Measurements from ENCODE around the gene EIF4EBP2. TPM values are rescaled to one million over a fixed set of nuclear protein-coding genes. Genes with fewer than 3 reads are reported as not detected.

EIF4EBP2 gene
- total and polyA plus RNA-seq, 2 of the 13 experiments (the other 11 are each of a cell fraction or from before 2014, with no cell fraction given) = 16.9 to 22.0 TPM

GRCh38 chr10:70472799-70473454 lies 69.0 kb downstream of the EIF4EBP2 start:
- in situ Hi-C loops (cut with HindIII; ENCODE audit: extremely low pct_ligation_motif_present, low pct_unique_long_range_greater_than_20kb) = no loop called here
- ChIA-PET POLR2A (no interaction called here), CTCF (ENCODE audit: low intra/inter-chr PET ratio, low total read pairs) (no interaction called here)
- no TSS peak for BruUV-seq (replicated peaks)
- TF ChIP-seq ZNF749 (CRISPR knock-in tag; IDR thresholded peaks at IDR 0.05; ENCODE audit: borderline replicate concordance) (no peak), ZNF629 (CRISPR knock-in tag; conservative IDR thresholded peaks at IDR 0.05) (peak; percentile 65)
- H3K27ac ChIP-seq (ENCODE audit: extremely low read length, insufficient read depth, low read length) = no peak overlapping the region
- H3K4me3 ChIP-seq (replicated peaks in 1 of 3; ENCODE audit: insufficient read depth in 1 of 3, low read depth in 2 of 3, low read length in 3 of 3) = no peak overlapping the region
- FAIRE-seq = no peak
- H3K36me3 ChIP-seq (replicated peaks in 1 of 2; ENCODE audit: control insufficient read depth in 1 of 2, insufficient read depth in 2 of 2, low read length in 2 of 2) = no peaks in the 10 kb centered on the region
- H3K79me2 ChIP-seq (ENCODE audit: insufficient read depth, low read length) = no peaks in the 10 kb centered on the region
- DNase-seq (ENCODE audit: low spot score) = no peak
- intact Hi-C loops (cut with micrococcal nuclease; ENCODE audit: unreplicated experiment) = no loop called here
- no peak overlapping the region for H3K4me2 ChIP-seq (ENCODE audit: low read depth, low read length)
- H3K4me1 ChIP-seq (ENCODE audit: insufficient read depth, low read length) = peaks cover 9% of the 10 kb centered on the region
- no peak for ATAC-seq
- H4K20me1 ChIP-seq (ENCODE audit: insufficient read depth, low read length) = no peaks in the 10 kb centered on the region
- H3K9ac ChIP-seq (ENCODE audit: insufficient read depth, low read depth, low read length) = no peak overlapping the region
- H2AFZ ChIP-seq (ENCODE audit: low read length) = no peak overlapping the region
- H3K27me3 ChIP-seq (ENCODE audit: control insufficient read depth in 1 of 2, insufficient read depth in 2 of 2, low read length in 2 of 2) = peaks cover 3 to 54% of the 10 kb centered on the region in 2 experiments
- WGBS (ENCODE audit: low lambda C conversion rate) = 5% methylated on average over 3 of the region's 8 CpGs
- H3K9me3 ChIP-seq (ENCODE audit: low read length) = no peaks in the 10 kb centered on the region

GRCh38 chr10:70474780-70475179 lies 70.8 kb downstream of the EIF4EBP2 start:
- peaks cover 7 to 62% of the 10 kb centered on the region in 2 experiments for H3K27me3 ChIP-seq (ENCODE audit: control insufficient read depth in 1 of 2, insufficient read depth in 2 of 2, low read length in 2 of 2)
- TF ChIP-seq KDM4B (CRISPR knock-in tag; IDR thresholded peaks at IDR 0.05) = no peak
- TF ChIP-seq HNRNPL (IDR thresholded peaks at IDR 0.05; ENCODE audit: low read depth, low read length) = no peak
- TF ChIP-seq ZNF558 (CRISPR knock-in tag; IDR thresholded peaks at IDR 0.05; ENCODE audit: borderline replicate concordance) = no peak
- TF ChIP-seq ISX (CRISPR knock-in tag; conservative IDR thresholded peaks at IDR 0.05) = no peak
- H3K27ac ChIP-seq (ENCODE audit: extremely low read length, insufficient read depth, low read length) = no peak overlapping the region
- H3K9ac ChIP-seq (ENCODE audit: insufficient read depth, low read depth, low read length) = no peak overlapping the region
- intact Hi-C loops (cut with micrococcal nuclease; ENCODE audit: unreplicated experiment) = no loop called here
- FAIRE-seq = no peak
- 68% methylated on average over 2 of the region's 2 CpGs for WGBS (ENCODE audit: low lambda C conversion rate)
- ChIA-PET CTCF (ENCODE audit: low intra/inter-chr PET ratio, low total read pairs) (no interaction called here), POLR2A (no interaction called here)
- H3K79me2 ChIP-seq (ENCODE audit: insufficient read depth, low read length) = no peaks in the 10 kb centered on the region
- H3K36me3 ChIP-seq (replicated peaks in 1 of 2; ENCODE audit: control insufficient read depth in 1 of 2, insufficient read depth in 2 of 2, low read length in 2 of 2) = no peaks in the 10 kb centered on the region
- no peak for DNase-seq (ENCODE audit: low spot score)
- H3K4me3 ChIP-seq (replicated peaks in 1 of 3; ENCODE audit: insufficient read depth in 1 of 3, low read depth in 2 of 3, low read length in 3 of 3) = no peak overlapping the region
- no peak for ATAC-seq
- H4K20me1 ChIP-seq (ENCODE audit: insufficient read depth, low read length) = no peaks in the 10 kb centered on the region
- in situ Hi-C loops (cut with HindIII; ENCODE audit: extremely low pct_ligation_motif_present, low pct_unique_long_range_greater_than_20kb) = no loop called here
- no peak overlapping the region for H2AFZ ChIP-seq (ENCODE audit: low read length)
- no peaks in the 10 kb centered on the region for H3K9me3 ChIP-seq (ENCODE audit: low read length)
- no peak overlapping the region for H3K4me2 ChIP-seq (ENCODE audit: low read depth, low read length)
- peaks cover 15% of the 10 kb centered on the region for H3K4me1 ChIP-seq (ENCODE audit: insufficient read depth, low read length)
- BruUV-seq (replicated peaks) = no TSS peak
